Endodermal cell (in vitro differentiated cells): ENCODE measurements around the gene SNX11. TPM values are rescaled to one million over a fixed set of nuclear protein-coding genes. Genes with fewer than 3 reads are reported as not detected.

Experiments used
- DNase-seq: peaks from one replicate; pipeline ENCODE4 v3.0.0-alpha.2; 2017
- H3K27ac ChIP-seq: 2 replicates; pipeline ENCODE4 v1.5.1; 2013; ENCODE audit warnings: mild to moderate bottlenecking, low read depth, low read length, moderate library complexity
- H3K27me3 ChIP-seq: 2 replicates; pipeline ENCODE4 v1.6.1; 2013; ENCODE audit warnings: mild to moderate bottlenecking, low read length, moderate library complexity; ENCODE audit not compliant: insufficient read depth, control insufficient read depth, poor library complexity, severe bottlenecking
- H3K36me3 ChIP-seq: 2 replicates; pipeline ENCODE4 v1.7.0; 2013; ENCODE audit warnings: mild to moderate bottlenecking, low read length, moderate library complexity; ENCODE audit not compliant: control insufficient read depth, insufficient read depth
- H3K4me1 ChIP-seq: one replicate; pipeline ENCODE4 v1.7.0; 2013; ENCODE audit warnings: low read length; ENCODE audit not compliant: control insufficient read depth, insufficient read depth
- H3K4me3 ChIP-seq: 2 replicates; pipeline ENCODE4 v1.5.1; 2013; ENCODE audit warnings: mild to moderate bottlenecking, low read length, moderate library complexity
- H3K9ac ChIP-seq: 2 replicates; pipeline ENCODE4 v1.6.1; 2013; ENCODE audit warnings: mild to moderate bottlenecking, low read length, moderate library complexity; ENCODE audit not compliant: poor library complexity, severe bottlenecking; ENCODE audit errors: extremely low read depth
- H3K9me3 ChIP-seq: 2 replicates; pipeline ENCODE4 v1.6.1; 2013; ENCODE audit warnings: mild to moderate bottlenecking, low read length, moderate library complexity; ENCODE audit not compliant: control insufficient read depth
- H3K27ac Mint-ChIP-seq: 2 replicates; pipeline ENCODE4 v1.8.0; 2020; ENCODE audit warnings: mixed read lengths
- H3K27me3 Mint-ChIP-seq: 2 replicates; pipeline ENCODE4 v1.8.0; 2021; ENCODE audit warnings: mild to moderate bottlenecking, mixed read lengths; ENCODE audit not compliant: insufficient read depth
- H3K36me3 Mint-ChIP-seq: 2 replicates; pipeline ENCODE4 v1.8.0; 2020; ENCODE audit warnings: low read depth, mixed read lengths
- H3K4me1 Mint-ChIP-seq: 2 replicates; pipeline ENCODE4 v1.8.0; 2020; ENCODE audit warnings: mixed read lengths
- H3K4me3 Mint-ChIP-seq: 2 replicates; pipeline ENCODE4 v1.8.0; 2020; ENCODE audit warnings: mild to moderate bottlenecking, moderate library complexity, mixed read lengths
- H3K9me3 Mint-ChIP-seq: 2 replicates; pipeline ENCODE4 v1.8.0; 2020; ENCODE audit warnings: mild to moderate bottlenecking, mixed read lengths
- CTCF ChIP-seq: fragments of 200-600 bp; sonication (generic); conservative IDR thresholded peaks from 2 replicates; pipeline ENCODE4 v1.5.0; 2021; ENCODE audit warnings: antibody characterized with exemption, mild to moderate bottlenecking
- WGBS, 2 experiments: methylation state at CpG; one replicate each; pipeline versions ENCODE4 v1.1.5 to v1.1.7; 2013; ENCODE audit warnings: missing lambda C conversion rate in 2 of 2, mixed read lengths in 1 of 2; ENCODE audit not compliant: insufficient coverage in 1 of 2, insufficient read length in 1 of 2; 5-methylcytosine and 5-hydroxymethylcytosine counted together
- total RNA-seq, 2 donors: library from RNA; stranded (reverse); fragmentation: NEBNext Ultra II Directional in 1 of 2; extraction: Animal tissue kit (Norgen Biotek cat#: 25700) in 1 of 2; gene quantifications; 2 replicates in 1 of 2; 3 replicates in 1 of 2; pipeline ENCODE4 v1.2.1, GENCODE V29; 2021

The SNX11 gene
- total RNA-seq, 2 donors from 2014 or later: 19.7 to 20.5 TPM

GRCh38 chr17:48149787-48150463 is 42.4 kb downstream of the SNX11 start:
- TF ChIP-seq CTCF: no peak
- Histone ChIP-seq H3K9ac (no peak overlapping the region), H3K9me3 (no peaks in the 10 kb centered on the region), H3K36me3 (no peaks in the 10 kb centered on the region), H3K27ac (no peak overlapping the region), H3K4me1 (no peaks in the 10 kb centered on the region), H3K4me3 (no peak overlapping the region), H3K27me3 (no peaks in the 10 kb centered on the region)
- 76 to 100% methylated on average over 2 to 3 of the region's 4 CpGs for WGBS, 2 experiments
- Mint-ChIP-seq H3K4me3 (no peak overlapping the region), H3K27ac (no peak overlapping the region), H3K27me3 (peaks cover 2% of the 10 kb centered on the region), H3K9me3 (no peaks in the 10 kb centered on the region), H3K36me3 (no peaks in the 10 kb centered on the region), H3K4me1 (peaks cover 29% of the 10 kb centered on the region)
- no peak for DNase-seq

GRCh38 chr17:48150597-48151001 is 43.0 kb downstream of the SNX11 start:
- H3K9me3 Mint-ChIP-seq: no peaks in the 10 kb centered on the region
- no peaks in the 10 kb centered on the region for H3K36me3 Mint-ChIP-seq
- peaks cover 3% of the 10 kb centered on the region for H3K27me3 Mint-ChIP-seq
- H3K9ac ChIP-seq: no peak overlapping the region
- H3K4me1 Mint-ChIP-seq: peaks cover 23% of the 10 kb centered on the region
- no peaks in the 10 kb centered on the region for H3K4me1 ChIP-seq
- H3K27ac ChIP-seq: no peak overlapping the region
- DNase-seq: no peak
- no peak overlapping the region for H3K4me3 ChIP-seq
- H3K36me3 ChIP-seq: no peaks in the 10 kb centered on the region
- no peaks in the 10 kb centered on the region for H3K9me3 ChIP-seq
- no peak for TF ChIP-seq CTCF
- no peak overlapping the region for H3K4me3 Mint-ChIP-seq
- no peak overlapping the region for H3K27ac Mint-ChIP-seq
- WGBS, 2 experiments: 71 to 89% methylated on average over 8 to 11 of the region's 11 CpGs
- no peaks in the 10 kb centered on the region for H3K27me3 ChIP-seq

- Mint-ChIP-seq H3K36me3 (no peaks in the 10 kb centered on the region), H3K4me3 (no peak overlapping the region), H3K27ac (no peak overlapping the region), H3K4me1 (peaks cover 27% of the 10 kb centered on the region), H3K9me3 (no peaks in the 10 kb centered on the region), H3K27me3 (peaks cover 8% of the 10 kb centered on the region)
- no peak for TF ChIP-seq CTCF
- Histone ChIP-seq H3K36me3 (no peaks in the 10 kb centered on the region), H3K27ac (no peak overlapping the region), H3K9me3 (no peaks in the 10 kb centered on the region), H3K4me3 (no peak overlapping the region), H3K27me3 (no peaks in the 10 kb centered on the region), H3K4me1 (peaks cover under 1% of the 10 kb centered on the region), H3K9ac (no peak overlapping the region)
- WGBS, 2 experiments: 90 to 93% methylated on average over 2 to 3 of the region's 3 CpGs
- DNase-seq: no peak
Measured at GRCh38 chr17:48151220-48151619, 43.7 kb downstream of the SNX11 start.
